ENCODE results near the gene CIAO2A.
"Not testable (repeated sequence)": the region's sequence is repeated elsewhere in the genome, so short reads cannot be mapped to it uniquely, and the experiment has no call there.

Gene CIAO2A

GRCh38 chr15:64127521-64128270 is 34.1 kb upstream of the CIAO2A start:
- Histone ChIP-seq H3K4me3 (ENCODE audit: low read depth, low read length) (no peak overlapping the region), H3K27me3 (ENCODE audit: control insufficient read depth, insufficient read depth, low read length) (no peaks in the 10 kb centered on the region), H3K9ac (ENCODE audit: low read depth, low read length) (no peak overlapping the region), H3K36me3 (ENCODE audit: control insufficient read depth, insufficient read depth, low read length) (peaks cover 13% of the 10 kb centered on the region), H3K4me1 (ENCODE audit: control insufficient read depth, insufficient read depth, low read length) (no peaks in the 10 kb centered on the region), H3K9me3 (ENCODE audit: control insufficient read depth, insufficient read depth, low read length) (no peaks in the 10 kb centered on the region)

- Histone ChIP-seq H3K9ac (ENCODE audit: low read depth, low read length) (no peak overlapping the region), H3K36me3 (ENCODE audit: control insufficient read depth, insufficient read depth, low read length) (no peaks in the 10 kb centered on the region), H3K4me1 (ENCODE audit: control insufficient read depth, insufficient read depth, low read length) (no peaks in the 10 kb centered on the region), H3K9me3 (ENCODE audit: control insufficient read depth, insufficient read depth, low read length) (no peaks in the 10 kb centered on the region), H3K4me3 (ENCODE audit: low read depth, low read length) (no peak overlapping the region), H3K27me3 (ENCODE audit: control insufficient read depth, insufficient read depth, low read length) (no peaks in the 10 kb centered on the region)
These were observed 32.3 kb upstream of the CIAO2A start for GRCh38 chr15:64125978-64126377.

- Histone ChIP-seq H3K9me3 (ENCODE audit: control insufficient read depth, insufficient read depth, low read length) (no peaks in the 10 kb centered on the region), H3K36me3 (ENCODE audit: control insufficient read depth, insufficient read depth, low read length) (peaks cover 3% of the 10 kb centered on the region), H3K27me3 (ENCODE audit: control insufficient read depth, insufficient read depth, low read length) (no peaks in the 10 kb centered on the region), H3K4me3 (ENCODE audit: low read depth, low read length) (no peak overlapping the region), H3K9ac (ENCODE audit: low read depth, low read length) (no peak overlapping the region), H3K4me1 (ENCODE audit: control insufficient read depth, insufficient read depth, low read length) (no peaks in the 10 kb centered on the region)
These were observed 29.3 kb upstream of the CIAO2A start for GRCh38 chr15:64122936-64123351.

GRCh38 chr15:64122444-64122843 is 28.8 kb upstream of the CIAO2A start:
- H3K36me3 ChIP-seq (ENCODE audit: control insufficient read depth, insufficient read depth, low read length) = peaks cover 3% of the 10 kb centered on the region
- no peaks in the 10 kb centered on the region for H3K4me1 ChIP-seq (ENCODE audit: control insufficient read depth, insufficient read depth, low read length)
- no peaks in the 10 kb centered on the region for H3K9me3 ChIP-seq (ENCODE audit: control insufficient read depth, insufficient read depth, low read length)
- H3K4me3 ChIP-seq (ENCODE audit: low read depth, low read length) = no peak overlapping the region
- no peak overlapping the region for H3K9ac ChIP-seq (ENCODE audit: low read depth, low read length)
- H3K27me3 ChIP-seq (ENCODE audit: control insufficient read depth, insufficient read depth, low read length) = no peaks in the 10 kb centered on the region

- no peaks in the 10 kb centered on the region for H3K9me3 ChIP-seq (ENCODE audit: control insufficient read depth, insufficient read depth, low read length)
- H3K4me3 ChIP-seq (ENCODE audit: low read depth, low read length) = no peak overlapping the region
- H3K4me1 ChIP-seq (ENCODE audit: control insufficient read depth, insufficient read depth, low read length) = no peaks in the 10 kb centered on the region
- H3K36me3 ChIP-seq (ENCODE audit: control insufficient read depth, insufficient read depth, low read length) = peaks cover 3% of the 10 kb centered on the region
- H3K27me3 ChIP-seq (ENCODE audit: control insufficient read depth, insufficient read depth, low read length) = no peaks in the 10 kb centered on the region
- no peak overlapping the region for H3K9ac ChIP-seq (ENCODE audit: low read depth, low read length)
These were observed 28.0 kb upstream of the CIAO2A start for GRCh38 chr15:64121614-64122013.

GRCh38 chr15:64120322-64120721 is 26.7 kb upstream of the CIAO2A start:
- H3K4me3 ChIP-seq (ENCODE audit: low read depth, low read length); H3K9ac ChIP-seq (ENCODE audit: low read depth, low read length); H3K4me1 ChIP-seq (ENCODE audit: control insufficient read depth, insufficient read depth, low read length); H3K9me3 ChIP-seq (ENCODE audit: control insufficient read depth, insufficient read depth, low read length); H3K36me3 ChIP-seq (ENCODE audit: control insufficient read depth, insufficient read depth, low read length); H3K27me3 ChIP-seq (ENCODE audit: control insufficient read depth, insufficient read depth, low read length): not testable (repeated sequence)

GRCh38 chr15:64117759-64118487 is 24.3 kb upstream of the CIAO2A start:
- Histone ChIP-seq H3K27me3 (ENCODE audit: control insufficient read depth, insufficient read depth, low read length) (no peaks in the 10 kb centered on the region), H3K36me3 (ENCODE audit: control insufficient read depth, insufficient read depth, low read length) (peaks cover 3% of the 10 kb centered on the region), H3K9ac (ENCODE audit: low read depth, low read length) (no peak overlapping the region), H3K4me3 (ENCODE audit: low read depth, low read length) (no peak overlapping the region), H3K4me1 (ENCODE audit: control insufficient read depth, insufficient read depth, low read length) (no peaks in the 10 kb centered on the region), H3K9me3 (ENCODE audit: control insufficient read depth, insufficient read depth, low read length) (no peaks in the 10 kb centered on the region)

- H3K9me3 ChIP-seq (ENCODE audit: control insufficient read depth, insufficient read depth, low read length) = no peaks in the 10 kb centered on the region
- H3K9ac ChIP-seq (ENCODE audit: low read depth, low read length) = no peak overlapping the region
- H3K4me3 ChIP-seq (ENCODE audit: low read depth, low read length) = no peak overlapping the region
- no peaks in the 10 kb centered on the region for H3K27me3 ChIP-seq (ENCODE audit: control insufficient read depth, insufficient read depth, low read length)
- no peaks in the 10 kb centered on the region for H3K36me3 ChIP-seq (ENCODE audit: control insufficient read depth, insufficient read depth, low read length)
- H3K4me1 ChIP-seq (ENCODE audit: control insufficient read depth, insufficient read depth, low read length) = peaks cover 7% of the 10 kb centered on the region
These were observed 19.3 kb upstream of the CIAO2A start for GRCh38 chr15:64112904-64113303.

- Histone ChIP-seq H3K27me3 (ENCODE audit: control insufficient read depth, insufficient read depth, low read length) (no peaks in the 10 kb centered on the region), H3K36me3 (ENCODE audit: control insufficient read depth, insufficient read depth, low read length) (no peaks in the 10 kb centered on the region), H3K9me3 (ENCODE audit: control insufficient read depth, insufficient read depth, low read length) (no peaks in the 10 kb centered on the region), H3K4me3 (ENCODE audit: low read depth, low read length) (no peak overlapping the region), H3K4me1 (ENCODE audit: control insufficient read depth, insufficient read depth, low read length) (peaks cover 7% of the 10 kb centered on the region), H3K9ac (ENCODE audit: low read depth, low read length) (no peak overlapping the region)
These were observed 18.6 kb upstream of the CIAO2A start for GRCh38 chr15:64112073-64112772.

GRCh38 chr15:64111679-64112050 is 18.0 kb upstream of the CIAO2A start:
- no peaks in the 10 kb centered on the region for H3K27me3 ChIP-seq (ENCODE audit: control insufficient read depth, insufficient read depth, low read length)
- no peaks in the 10 kb centered on the region for H3K36me3 ChIP-seq (ENCODE audit: control insufficient read depth, insufficient read depth, low read length)

GRCh38 chr15:64110950-64111678 is 17.5 kb upstream of the CIAO2A start:
- no peaks in the 10 kb centered on the region for H3K9me3 ChIP-seq (ENCODE audit: control insufficient read depth, insufficient read depth, low read length)
- H3K27me3 ChIP-seq (ENCODE audit: control insufficient read depth, insufficient read depth, low read length) = no peaks in the 10 kb centered on the region
- H3K4me1 ChIP-seq (ENCODE audit: control insufficient read depth, insufficient read depth, low read length) = peaks cover 7% of the 10 kb centered on the region
- H3K36me3 ChIP-seq (ENCODE audit: control insufficient read depth, insufficient read depth, low read length) = no peaks in the 10 kb centered on the region
- H3K4me3 ChIP-seq (ENCODE audit: low read depth, low read length) = no peak overlapping the region
- no peak overlapping the region for H3K9ac ChIP-seq (ENCODE audit: low read depth, low read length)

More at GRCh38 chr15:64111679-64112050, 18.0 kb upstream of the CIAO2A start:
- no peak overlapping the region for H3K9ac ChIP-seq (ENCODE audit: low read depth, low read length)
- no peaks in the 10 kb centered on the region for H3K9me3 ChIP-seq (ENCODE audit: control insufficient read depth, insufficient read depth, low read length)
- peaks cover 7% of the 10 kb centered on the region for H3K4me1 ChIP-seq (ENCODE audit: control insufficient read depth, insufficient read depth, low read length)
- no peak overlapping the region for H3K4me3 ChIP-seq (ENCODE audit: low read depth, low read length)

Measured in iPS-15b (cell line).